GM21423 (cell line): Measurements from ENCODE around the gene JPH3.

Experiments used
- ATAC-seq: cut with Tn5 transposase; IDR thresholded peaks from one replicate; pipeline ENCODE4 v1.9.1; 2021; ENCODE audit warnings: mild to moderate bottlenecking, moderate library complexity; ENCODE audit not compliant: unreplicated experiment

JPH3 gene

DNA sequence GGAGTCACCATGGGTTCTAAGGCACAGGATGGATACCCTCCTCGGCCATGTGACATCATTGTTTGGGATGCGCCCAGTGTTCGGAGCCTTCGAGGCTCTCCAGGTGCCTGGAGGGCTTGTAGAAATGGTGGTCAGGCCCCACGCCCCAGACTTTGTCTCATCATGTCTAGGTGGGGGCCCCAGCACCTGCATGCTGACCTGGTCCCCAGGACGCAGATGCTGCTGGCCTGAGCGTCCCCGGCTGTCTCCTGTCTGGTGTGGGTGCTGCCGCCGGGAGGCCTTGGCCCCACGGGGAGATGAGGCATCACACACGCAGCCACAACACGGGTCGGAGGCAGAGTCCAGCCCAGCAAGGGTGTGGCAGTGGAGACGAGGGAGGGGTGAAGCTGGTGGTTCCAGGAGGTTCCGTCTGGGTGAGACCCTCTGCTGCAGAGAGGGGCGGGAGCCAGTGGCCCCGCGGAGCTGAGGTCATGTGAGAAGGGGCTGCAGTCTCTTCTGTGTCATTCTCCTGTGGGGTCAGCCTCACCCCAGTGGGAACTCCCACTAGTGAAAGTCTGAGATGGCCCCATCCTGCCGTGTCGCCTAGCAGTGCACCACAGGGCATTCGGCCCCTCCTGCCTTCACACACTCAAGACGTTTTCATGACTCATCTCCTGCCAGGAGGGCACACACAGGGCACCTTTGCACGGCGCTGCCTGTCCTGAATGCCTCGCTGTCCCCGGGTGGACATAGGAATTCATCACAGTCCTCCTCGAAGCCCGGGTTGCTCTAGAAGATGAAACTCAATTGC is 46.6 kb downstream of the JPH3 start:
- ATAC-seq: no peak

GRCh38 chr16:87652386-87652785 is 50.1 kb downstream of the JPH3 start:
- no peak for ATAC-seq

DNA sequence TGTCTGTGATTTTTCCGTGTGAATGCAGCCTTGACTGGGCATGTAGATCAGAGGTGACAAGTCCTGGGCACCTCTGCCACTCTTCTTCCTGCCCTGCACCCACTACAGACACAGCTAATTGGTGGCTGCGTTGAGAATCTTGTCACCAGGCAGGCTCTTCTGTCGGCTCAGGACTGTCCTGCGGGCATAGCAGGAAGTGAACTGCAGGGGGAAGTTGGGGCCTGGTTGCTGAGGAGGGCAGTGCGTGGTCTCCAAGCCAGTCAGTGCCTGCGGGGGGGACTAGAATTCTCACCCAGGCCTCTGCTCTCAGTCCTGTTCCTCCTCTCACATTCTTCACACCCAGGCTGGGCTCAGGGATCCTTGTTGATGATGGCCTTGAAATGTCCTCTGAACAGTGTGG is 50.5 kb downstream of the JPH3 start:
- no peak for ATAC-seq

GRCh38 chr16:87653234-87653633 is 50.9 kb downstream of the JPH3 start:
- no peak for ATAC-seq

- no peak for ATAC-seq
Observed at GRCh38 chr16:87654826-87655225, 52.5 kb downstream of the JPH3 start.

GRCh38 chr16:87656328-87656727 is 54.0 kb downstream of the JPH3 start:
- no peak for ATAC-seq

GRCh38 chr16:87657621-87658192 is 55.4 kb downstream of the JPH3 start:
- ATAC-seq: no peak

DNA sequence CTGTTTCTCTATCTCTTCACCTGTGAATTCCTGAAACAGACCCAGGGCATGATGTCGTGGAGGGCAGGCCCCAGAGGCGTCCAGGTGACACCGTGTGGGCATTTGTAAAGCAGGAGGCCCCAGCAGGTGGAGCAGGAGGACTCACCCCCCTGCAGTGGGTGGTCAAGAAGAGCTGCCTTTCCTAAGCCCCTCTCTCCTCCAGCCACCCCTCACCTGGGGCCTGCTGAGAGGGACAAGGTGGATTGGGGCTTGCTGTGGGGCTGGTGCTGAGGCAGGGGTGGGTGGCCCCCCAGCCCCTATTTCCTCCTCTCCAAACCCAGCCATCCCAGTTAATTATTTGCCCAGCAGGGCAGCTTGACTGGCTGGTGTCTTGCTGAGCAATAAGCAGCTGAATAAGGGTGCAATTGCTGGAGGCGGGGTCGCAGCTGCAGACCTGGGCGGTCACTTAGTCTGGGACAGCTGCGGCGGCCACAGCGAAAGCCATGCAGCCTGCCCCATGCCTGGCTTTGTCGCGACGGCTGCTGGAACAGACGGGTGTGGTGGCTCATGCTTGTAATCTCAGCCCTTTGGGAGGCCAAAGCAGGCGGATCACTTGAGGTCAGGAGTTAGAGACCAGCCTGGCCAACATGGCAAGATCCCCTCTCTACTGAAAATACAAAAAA is 56.4 kb downstream of the JPH3 start:
- no peak for ATAC-seq

GRCh38 chr16:87661561-87661960 is 59.3 kb downstream of the JPH3 start:
- ATAC-seq: no peak

DNA sequence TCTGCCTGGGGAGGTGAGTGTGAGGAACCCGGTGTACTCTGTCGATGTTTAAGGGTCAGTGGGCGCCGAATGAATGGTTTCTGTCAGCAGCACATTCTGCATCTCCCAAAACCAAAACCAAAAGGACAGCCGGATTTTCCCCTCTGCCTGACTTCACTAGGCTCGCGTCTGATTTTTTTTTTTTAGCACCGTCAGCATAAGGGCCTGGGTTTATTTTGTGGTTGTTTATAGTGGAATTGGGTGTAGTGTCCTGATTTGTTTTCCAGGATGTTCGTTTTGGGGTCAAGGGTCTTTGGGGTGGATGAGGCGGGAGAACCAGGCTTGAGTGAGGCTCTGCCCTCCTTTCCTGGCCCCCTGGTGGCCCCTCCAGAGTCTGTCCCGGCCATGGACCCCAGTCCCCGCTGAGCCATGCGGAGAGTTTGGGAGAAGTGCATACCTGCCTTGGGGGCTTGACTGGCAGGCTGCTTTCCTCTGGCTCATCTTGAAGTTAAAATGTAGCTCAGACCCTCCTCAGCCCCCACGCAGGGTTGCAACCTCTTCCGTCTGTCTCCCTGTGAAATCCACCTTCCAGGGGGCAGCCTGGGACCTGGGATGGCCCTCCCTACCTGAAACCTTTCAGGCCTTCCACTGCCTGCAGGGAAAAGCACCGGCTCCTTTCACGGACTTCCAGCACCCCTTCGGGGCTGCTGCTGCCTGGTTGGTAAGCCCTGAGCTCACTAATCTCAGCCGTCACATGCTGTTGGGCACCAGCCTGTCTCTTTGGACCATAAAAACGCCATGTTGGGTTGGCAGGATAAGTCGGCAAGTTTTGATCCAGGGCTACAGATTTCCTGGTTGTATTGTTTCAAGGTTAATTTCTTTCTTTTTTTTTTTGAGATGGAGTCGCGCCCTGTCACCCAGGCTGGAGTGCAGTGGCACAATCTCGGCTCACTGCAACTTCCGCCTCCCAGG is 60.2 kb downstream of the JPH3 start:
- no peak for ATAC-seq

GRCh38 chr16:87664792-87665191 is 62.5 kb downstream of the JPH3 start:
- ATAC-seq: no peak

DNA sequence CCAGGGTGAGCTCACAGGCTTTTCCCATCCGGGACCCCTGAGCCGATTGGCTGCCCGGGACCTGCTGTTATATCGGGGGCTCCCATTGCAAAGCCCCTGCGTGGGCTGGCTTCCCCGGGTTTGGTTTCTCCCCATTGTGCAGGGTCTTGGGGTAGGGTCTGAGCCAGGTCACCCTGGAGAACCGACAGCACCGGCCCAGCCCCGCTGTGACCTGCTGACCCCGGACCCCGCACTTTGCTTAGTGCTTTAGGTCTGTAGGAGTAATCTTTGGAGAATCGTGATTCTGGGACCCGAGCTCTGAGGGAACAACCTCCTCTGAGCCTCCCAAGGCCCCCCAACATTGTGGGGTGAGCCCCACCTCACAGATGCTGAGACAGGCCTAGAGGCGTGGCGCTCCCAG is 62.9 kb downstream of the JPH3 start:
- ATAC-seq: no peak

DNA sequence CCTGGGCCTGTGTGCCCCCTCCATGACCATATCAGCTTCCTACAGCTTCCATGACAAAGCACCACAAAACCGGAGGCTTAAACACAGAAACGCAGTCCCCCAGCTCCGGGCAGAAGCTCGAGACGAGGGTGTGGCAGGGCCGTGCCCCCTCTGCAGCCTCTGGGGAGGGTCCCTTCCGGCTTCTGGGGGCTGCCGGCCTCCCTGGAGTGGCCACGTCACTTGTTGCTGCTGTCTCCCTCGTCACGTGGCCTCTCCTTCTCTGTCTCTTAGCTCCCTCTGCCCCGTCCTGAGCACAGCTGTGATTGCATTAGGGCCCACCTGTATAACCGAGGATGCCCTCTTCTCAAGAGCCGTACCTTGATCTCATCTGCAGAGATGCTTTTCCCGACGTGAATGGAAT is 64.6 kb downstream of the JPH3 start:
- no peak for ATAC-seq

DNA sequence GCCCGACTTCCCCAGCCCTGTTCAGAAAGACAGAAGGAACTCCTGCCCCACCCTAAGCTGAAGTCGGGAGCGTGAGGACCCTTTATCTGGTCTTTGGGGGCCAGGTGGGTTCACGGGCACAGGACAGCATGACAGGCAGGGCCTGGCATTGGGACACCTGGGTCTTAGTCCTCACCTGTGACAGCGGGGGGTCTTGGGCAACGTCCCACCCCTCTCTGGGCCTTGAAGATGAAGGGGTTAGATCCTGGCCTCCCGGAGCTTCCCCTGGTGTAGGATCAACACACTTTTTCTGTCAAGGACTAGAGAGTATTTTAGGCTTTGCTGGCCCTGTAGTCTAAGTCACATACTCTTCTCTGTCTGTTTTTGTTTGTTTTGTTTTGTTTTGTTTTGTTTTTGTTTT is 65.1 kb downstream of the JPH3 start:
- no peak for ATAC-seq

DNA sequence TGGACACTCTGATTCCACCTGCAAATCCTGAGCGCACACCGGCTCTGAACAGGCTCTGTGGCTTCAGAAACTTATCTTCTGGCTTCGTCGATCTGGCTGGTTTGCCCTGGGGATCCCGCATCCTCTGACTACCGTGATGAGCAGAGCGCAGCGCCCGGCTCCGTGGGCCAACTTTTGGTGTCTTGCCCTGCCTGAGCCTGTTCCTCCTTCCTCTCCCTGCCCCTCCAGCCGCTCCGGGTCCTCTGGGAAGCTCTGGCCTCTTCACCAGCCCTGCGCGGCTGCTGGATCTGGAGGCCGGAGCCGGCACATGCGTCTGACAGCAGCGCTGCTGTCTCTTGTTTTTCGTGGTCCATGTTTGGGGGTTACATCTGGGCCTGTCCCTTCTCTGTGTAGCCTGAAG is 65.6 kb downstream of the JPH3 start:
- no peak for ATAC-seq

- ATAC-seq: no peak
Observed at GRCh38 chr16:87669672-87670071, 67.4 kb downstream of the JPH3 start.

- no peak for ATAC-seq
Observed at GRCh38 chr16:87671221-87671620, 68.9 kb downstream of the JPH3 start.

GRCh38 chr16:87671715-87672270 is 69.5 kb downstream of the JPH3 start:
- ATAC-seq: no peak

- ATAC-seq: no peak
Observed at GRCh38 chr16:87674419-87674818, 72.1 kb downstream of the JPH3 start.

DNA sequence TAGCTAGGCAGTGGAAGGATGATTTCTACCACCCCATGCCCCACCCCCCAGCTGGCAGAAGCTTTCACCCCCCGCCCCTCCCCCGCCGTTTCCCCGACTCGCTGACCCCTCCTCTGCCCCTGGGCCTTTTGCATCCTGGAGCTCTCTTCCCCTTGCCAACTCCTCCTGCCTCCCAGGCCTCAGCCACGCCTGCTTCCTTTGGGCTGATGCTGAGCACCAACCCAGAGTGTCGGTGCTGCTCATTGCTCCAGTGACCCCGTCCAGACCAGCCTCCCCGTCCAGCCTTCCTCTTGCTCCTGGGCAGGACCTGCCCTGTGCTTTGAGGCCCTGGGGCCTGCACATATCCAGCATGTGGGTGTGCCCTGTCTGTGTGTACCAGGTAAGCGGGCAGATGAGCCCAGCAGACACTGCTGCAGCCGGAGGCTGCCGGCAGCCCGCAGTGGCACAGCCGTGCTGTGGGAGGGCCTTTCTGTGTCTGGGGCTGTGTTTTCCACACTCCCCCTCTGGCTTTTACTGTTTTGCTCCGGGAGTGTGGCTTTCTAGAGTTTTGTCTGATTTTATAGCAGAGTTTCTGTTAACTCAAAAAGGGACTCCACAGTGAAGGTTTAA is 72.9 kb downstream of the JPH3 start:
- no peak for ATAC-seq
